Glutamatergic neuron (in vitro differentiated cells): ENCODE data around the gene LRIG2. TPM values are rescaled to one million over a fixed set of nuclear protein-coding genes. Genes with fewer than 3 reads are reported as not detected.

Source experiments
- DNase-seq: peaks from one replicate; pipeline ENCODE4 v3.0.0; 2022
- H3K27ac Mint-ChIP-seq: one replicate; pipeline ENCODE4 v1.8.0; 2020; ENCODE audit warnings: mild to moderate bottlenecking, mixed read lengths, inconsistent platforms; ENCODE audit not compliant: unreplicated experiment
- H3K27me3 Mint-ChIP-seq: one replicate; pipeline ENCODE4 v1.8.0; 2020; ENCODE audit warnings: mild to moderate bottlenecking, moderate library complexity, mixed read lengths, inconsistent platforms; ENCODE audit not compliant: unreplicated experiment
- H3K36me3 Mint-ChIP-seq: one replicate; pipeline ENCODE4 v1.8.0; 2020; ENCODE audit warnings: mild to moderate bottlenecking, mixed read lengths, inconsistent platforms; ENCODE audit not compliant: unreplicated experiment
- H3K4me1 Mint-ChIP-seq: one replicate; pipeline ENCODE4 v1.8.0; 2020; ENCODE audit warnings: mild to moderate bottlenecking, low read depth, mixed read lengths, inconsistent platforms; ENCODE audit not compliant: unreplicated experiment
- H3K4me3 Mint-ChIP-seq: one replicate; pipeline ENCODE4 v1.8.0; 2020; ENCODE audit warnings: mild to moderate bottlenecking, mixed read lengths, inconsistent platforms; ENCODE audit not compliant: unreplicated experiment
- H3K9me3 Mint-ChIP-seq: one replicate; pipeline ENCODE4 v1.8.0; 2020; ENCODE audit warnings: mild to moderate bottlenecking, moderate library complexity, mixed read lengths, inconsistent platforms; ENCODE audit not compliant: unreplicated experiment
- CTCF ChIP-seq: fragments of 200-600 bp; sonication (generic); IDR thresholded peaks from one replicate; pipeline ENCODE4 v1.5.0; 2021; ENCODE audit not compliant: partially characterized antibody, unreplicated experiment
- total RNA-seq: library from RNA; stranded (reverse); fragmentation: NEBNext Ultra II Directional; extraction: Animal tissue kit (Norgen Biotek cat#: 25700); gene quantifications from one replicate; pipeline ENCODE4 v1.2.1, GENCODE V29; 2021; ENCODE audit not compliant: unreplicated experiment

Gene LRIG2
- total RNA-seq, 1 donor from 2014 or later = 23.4 TPM

GRCh38 chr1:113088972-113089371 lies 16.0 kb downstream of the LRIG2 start:
- H3K27me3 Mint-ChIP-seq = no peaks in the 10 kb centered on the region
- no peak overlapping the region for H3K4me3 Mint-ChIP-seq
- H3K27ac Mint-ChIP-seq = no peak overlapping the region
- H3K4me1 Mint-ChIP-seq = peaks cover 11% of the 10 kb centered on the region
- H3K9me3 Mint-ChIP-seq = no peaks in the 10 kb centered on the region
- no peak for DNase-seq
- no peak for TF ChIP-seq CTCF
- no peaks in the 10 kb centered on the region for H3K36me3 Mint-ChIP-seq

- no peak for TF ChIP-seq CTCF
- no peak for DNase-seq
- H3K4me1 Mint-ChIP-seq = peaks cover 11% of the 10 kb centered on the region
- H3K27ac Mint-ChIP-seq = no peak overlapping the region
- H3K9me3 Mint-ChIP-seq = no peaks in the 10 kb centered on the region
- H3K27me3 Mint-ChIP-seq = no peaks in the 10 kb centered on the region
- H3K4me3 Mint-ChIP-seq = no peak overlapping the region
- H3K36me3 Mint-ChIP-seq = no peaks in the 10 kb centered on the region
These were observed 17.1 kb downstream of the LRIG2 start for GRCh38 chr1:113090051-113090450.

DNA sequence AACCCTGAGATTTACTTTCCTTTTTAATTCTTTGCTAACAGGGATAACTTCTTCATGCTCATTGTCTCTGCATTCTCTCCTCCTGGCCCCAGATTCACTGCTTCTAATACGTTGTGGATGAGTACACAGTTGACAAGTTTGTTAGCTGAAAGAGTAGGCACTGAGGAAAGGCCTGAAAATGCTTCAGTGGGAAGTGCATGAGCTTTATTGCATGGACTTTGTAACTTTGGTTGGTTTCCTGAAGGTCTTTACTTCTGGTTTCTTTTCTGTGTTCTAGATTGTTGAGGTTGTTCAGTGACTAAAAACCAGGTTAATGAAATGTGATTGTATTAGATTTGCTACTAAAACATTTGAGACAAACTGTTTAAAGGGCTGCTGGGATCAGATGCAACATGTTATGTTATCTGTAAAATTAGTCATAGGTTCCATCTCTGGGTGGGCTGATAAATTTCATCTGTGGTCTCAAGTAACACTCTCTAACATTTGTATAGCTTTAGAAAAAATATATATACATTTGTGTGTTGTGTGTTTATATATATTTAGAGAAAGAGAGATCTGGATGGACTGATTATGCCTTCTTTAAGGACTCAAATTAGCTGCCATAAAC lies 19.1 kb downstream of the LRIG2 start:
- Mint-ChIP-seq H3K4me3 (no peak overlapping the region), H3K9me3 (no peaks in the 10 kb centered on the region), H3K27me3 (no peaks in the 10 kb centered on the region), H3K27ac (no peak overlapping the region), H3K36me3 (no peaks in the 10 kb centered on the region), H3K4me1 (peaks cover 8% of the 10 kb centered on the region)
- TF ChIP-seq CTCF = no peak
- DNase-seq = no peak

DNA sequence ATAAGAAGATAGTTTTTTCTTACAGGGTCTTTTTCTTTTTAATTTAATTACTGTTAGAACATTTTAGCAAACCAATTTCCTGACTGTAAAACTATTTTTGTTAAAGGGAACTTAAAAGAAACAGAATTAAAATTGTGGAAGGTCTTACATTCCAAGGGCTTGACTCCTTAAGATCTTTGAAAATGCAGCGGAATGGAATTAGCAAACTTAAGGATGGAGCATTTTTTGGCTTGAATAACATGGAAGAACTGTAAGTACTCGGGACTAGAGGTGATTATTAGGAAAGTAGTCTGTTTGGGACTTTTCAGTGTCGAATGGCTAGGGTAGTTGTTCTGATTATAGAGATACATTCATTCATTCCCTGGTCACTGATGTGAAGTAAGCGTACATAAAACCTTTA lies 21.5 kb downstream of the LRIG2 start:
- Mint-ChIP-seq H3K4me3 (no peak overlapping the region), H3K9me3 (no peaks in the 10 kb centered on the region)

More for the DNA sequence above, 21.5 kb downstream of the LRIG2 start:
- Mint-ChIP-seq H3K4me1 (no peaks in the 10 kb centered on the region), H3K36me3 (no peaks in the 10 kb centered on the region), H3K27ac (no peak overlapping the region), H3K27me3 (no peaks in the 10 kb centered on the region)
- DNase-seq = no peak
- TF ChIP-seq CTCF = no peak
